GM19351 (cell line): ENCODE data around the gene WDR26.
A peak's percentile ranks its signal among the peaks of the same experiment; 100 is the strongest.
"Not testable (repeated sequence)": the region's sequence is repeated elsewhere in the genome, so short reads cannot be mapped to it uniquely, and the experiment has no call there.

Experiments
- ATAC-seq: cut with Tn5 transposase; IDR thresholded peaks from one replicate; pipeline ENCODE4 v1.9.1; 2021; ENCODE audit warnings: mild to moderate bottlenecking, moderate library complexity; ENCODE audit not compliant: unreplicated experiment

WDR26 gene

DNA sequence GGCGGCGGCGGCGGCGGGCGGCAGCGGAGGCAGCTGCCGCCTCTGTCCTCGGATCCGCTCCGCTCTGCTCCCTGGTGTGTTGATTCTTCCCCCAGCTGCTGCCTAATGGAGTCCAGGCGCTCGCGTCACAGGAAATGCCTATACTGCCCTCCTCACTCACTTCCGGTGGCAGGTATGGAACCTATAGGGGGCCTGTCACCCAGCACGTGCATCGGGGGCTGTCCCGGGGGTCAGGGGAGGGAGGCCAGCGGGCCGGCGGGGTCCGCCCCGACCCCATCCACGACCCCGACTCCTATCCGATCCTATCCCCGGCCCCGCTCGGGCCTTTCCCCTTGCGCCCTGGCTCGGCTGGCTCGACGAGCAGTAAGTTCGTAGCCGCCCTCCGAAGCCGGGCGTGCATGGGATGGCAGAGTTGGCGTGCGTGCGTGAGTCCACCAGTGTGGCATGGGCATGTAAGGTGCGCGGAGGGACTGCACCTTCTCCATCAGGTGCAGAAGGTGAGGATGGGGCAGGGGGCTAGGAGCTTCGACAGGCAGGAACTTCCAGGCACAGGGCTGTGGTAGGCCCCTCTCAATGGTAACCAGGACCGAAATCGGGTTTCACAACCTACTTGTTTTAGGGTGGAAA lies at the start of gene WDR26:
Gene WDR26 (minus strand): TSS at position 107 of the 627 bp plus-strand sequence.
- ATAC-seq: peak; percentile 87

DNA sequence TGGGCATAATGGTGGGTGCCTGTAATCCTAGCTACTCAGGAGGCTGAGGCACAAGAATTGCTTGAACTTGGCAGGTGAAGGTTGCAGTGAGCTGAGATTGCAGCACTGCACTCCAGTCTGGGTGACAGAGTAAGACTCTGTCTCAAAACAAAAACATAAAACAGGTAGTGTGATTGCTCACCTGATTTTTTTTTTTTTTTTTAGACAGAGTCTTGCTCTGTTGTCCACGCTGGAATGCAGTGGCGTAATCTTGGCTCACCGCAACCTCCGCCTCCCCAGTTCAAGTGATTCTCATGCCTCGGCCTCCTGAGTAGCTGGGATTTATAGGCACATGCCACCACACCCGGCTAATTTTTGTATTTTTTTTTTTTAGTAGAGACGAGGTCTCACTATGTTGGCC lies 48.6 kb upstream of the WDR26 start:
- not testable (repeated sequence) for ATAC-seq

DNA sequence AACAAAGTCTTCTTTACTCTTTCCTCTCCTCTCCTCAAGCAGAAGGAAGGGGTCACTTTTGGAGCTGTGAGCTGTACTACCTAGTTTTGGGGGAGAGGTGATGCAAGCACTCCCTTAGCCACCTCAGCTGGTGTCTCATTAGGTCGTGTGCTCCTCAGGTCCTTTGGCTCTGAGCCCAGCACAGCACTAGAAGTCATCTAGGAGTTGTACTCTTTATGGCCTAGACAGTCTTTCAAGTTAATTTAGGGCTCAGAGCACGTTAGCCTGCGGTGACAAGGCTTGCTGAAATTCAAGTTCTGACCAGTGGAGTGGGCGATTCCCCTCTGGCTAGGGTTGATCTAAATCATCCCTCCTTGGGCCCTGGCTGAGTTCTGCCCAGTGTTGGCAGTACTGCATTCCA lies 48.0 kb upstream of the WDR26 start:
- no peak for ATAC-seq

DNA sequence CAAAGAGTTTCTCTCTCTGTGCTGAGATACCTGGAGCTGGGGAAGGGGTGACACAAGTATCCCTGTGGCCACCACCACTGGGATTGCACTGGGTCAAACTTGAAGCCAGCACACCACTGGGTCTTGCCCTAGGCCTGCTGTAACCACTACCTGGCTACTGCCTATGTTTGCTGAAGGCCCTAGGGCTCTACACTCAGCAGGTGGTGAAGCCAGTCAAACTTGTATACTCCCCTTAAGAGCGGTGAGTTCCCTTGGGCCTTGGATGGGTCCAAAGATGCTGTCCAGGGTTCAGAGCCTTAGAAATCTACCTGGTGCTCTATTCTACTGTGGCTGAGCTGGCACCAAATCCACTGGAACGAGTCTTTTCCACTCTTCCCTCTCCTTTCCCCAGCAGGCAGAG lies 47.0 kb upstream of the WDR26 start:
- ATAC-seq: no peak

GRCh38 chr1:224480888-224481459 lies 46.4 kb upstream of the WDR26 start:
- ATAC-seq: not testable (repeated sequence)

DNA sequence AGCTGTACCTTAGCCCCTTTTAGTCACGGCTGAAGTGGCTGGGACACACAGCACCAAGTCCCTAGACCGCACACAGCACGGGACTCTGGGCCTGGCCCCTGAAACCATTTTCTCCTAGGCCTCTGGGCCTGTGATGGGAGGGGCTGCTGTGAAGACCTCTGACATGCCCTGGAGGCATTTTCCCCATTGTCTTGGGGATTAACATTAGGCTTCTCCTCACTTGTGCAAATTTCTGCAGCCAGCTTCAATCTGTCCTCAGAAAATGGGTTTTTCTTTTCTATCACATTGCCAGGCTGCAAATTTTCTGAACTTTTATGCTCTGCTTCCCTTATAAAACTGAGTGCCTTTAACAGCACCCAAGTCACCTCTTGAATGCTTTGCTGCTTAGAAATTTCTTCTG lies 45.6 kb upstream of the WDR26 start:
- not testable (repeated sequence) for ATAC-seq

GRCh38 chr1:224472806-224473205 lies 38.2 kb upstream of the WDR26 start:
- ATAC-seq: no peak

DNA sequence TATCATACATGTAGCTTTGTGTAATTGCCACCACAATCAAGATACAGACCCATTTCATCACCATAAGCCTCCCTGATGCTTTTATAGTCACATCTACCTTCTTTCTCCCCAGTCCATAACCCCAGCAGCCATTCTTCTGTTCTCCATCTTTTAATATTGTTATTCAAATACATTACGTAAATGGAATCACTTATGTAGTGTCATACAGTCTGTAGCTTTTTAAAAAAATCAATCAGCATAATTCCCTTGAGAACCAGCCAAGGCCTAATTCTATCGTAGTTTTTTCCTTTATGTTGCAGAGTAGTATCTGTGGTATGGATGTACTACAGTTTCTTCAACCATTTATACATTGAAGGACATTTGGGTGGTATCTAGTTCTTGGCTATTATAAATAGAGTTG lies 31.6 kb upstream of the WDR26 start:
- ATAC-seq: no peak

DNA sequence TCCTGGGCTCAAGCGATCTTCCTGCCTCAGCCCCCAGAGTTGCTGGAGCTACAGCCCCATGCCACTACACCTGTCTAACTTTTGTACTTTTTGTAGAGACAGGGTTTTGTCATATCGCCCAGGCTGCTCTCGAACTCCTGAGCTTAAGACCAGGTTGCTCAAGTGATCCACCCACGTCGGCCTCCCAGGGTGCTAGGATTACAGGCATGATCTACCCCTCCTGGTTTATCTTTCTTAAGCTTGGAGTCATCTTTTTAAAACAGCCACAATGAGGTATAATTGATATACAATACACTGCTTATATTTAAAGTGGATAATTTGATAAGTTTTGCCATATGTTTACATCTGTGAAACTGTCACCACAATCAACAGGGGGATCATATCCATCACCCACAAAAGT lies 25.4 kb upstream of the WDR26 start:
- ATAC-seq: no peak

GRCh38 chr1:224458996-224459395 lies 24.4 kb upstream of the WDR26 start:
- ATAC-seq: no peak

DNA sequence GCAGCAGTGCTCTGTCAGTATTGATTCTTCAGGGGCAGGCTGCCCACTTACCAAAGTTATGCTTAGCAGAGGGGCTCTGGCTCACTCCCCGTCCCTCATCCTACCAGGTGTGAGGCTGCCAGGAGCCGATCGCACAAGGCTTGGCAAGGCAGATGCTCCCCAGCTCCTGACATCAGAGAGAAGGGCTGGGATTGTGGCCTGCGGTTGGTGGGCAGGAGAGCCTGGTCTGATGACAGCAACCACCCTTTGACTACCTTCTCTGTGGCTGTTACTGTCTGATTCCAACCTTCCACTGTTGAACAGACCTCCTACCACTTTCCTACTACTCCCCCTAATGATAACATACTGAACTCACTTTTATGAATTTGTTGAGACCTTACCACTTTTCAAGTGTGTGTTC lies 23.7 kb upstream of the WDR26 start:
- no peak for ATAC-seq

DNA sequence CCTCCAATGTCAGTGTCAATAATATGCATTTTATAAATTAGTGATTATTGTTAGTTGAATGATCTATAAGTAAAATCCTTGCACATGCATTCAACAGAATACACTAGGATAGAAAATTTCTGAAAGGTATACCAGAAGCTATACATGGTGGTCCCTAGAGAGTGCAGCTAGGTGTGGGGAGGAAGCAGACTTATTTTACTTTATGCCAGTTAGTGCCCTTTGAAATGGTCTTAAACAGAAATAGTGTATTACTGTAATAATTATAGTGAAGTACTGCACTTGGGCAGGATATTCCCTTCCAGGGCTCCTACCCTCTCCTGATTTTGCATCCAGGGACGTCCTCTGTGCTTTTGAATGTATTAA lies 23.2 kb upstream of the WDR26 start:
- ATAC-seq: no peak

GRCh38 chr1:224456637-224456953 lies 22.0 kb upstream of the WDR26 start:
- ATAC-seq: no peak

- ATAC-seq: no peak
Observed at GRCh38 chr1:224454402-224455055, 19.9 kb upstream of the WDR26 start.

GRCh38 chr1:224450561-224451350 lies 16.2 kb upstream of the WDR26 start:
- no peak for ATAC-seq

- no peak for ATAC-seq
Observed at GRCh38 chr1:224450159-224450558, 15.6 kb upstream of the WDR26 start.

DNA sequence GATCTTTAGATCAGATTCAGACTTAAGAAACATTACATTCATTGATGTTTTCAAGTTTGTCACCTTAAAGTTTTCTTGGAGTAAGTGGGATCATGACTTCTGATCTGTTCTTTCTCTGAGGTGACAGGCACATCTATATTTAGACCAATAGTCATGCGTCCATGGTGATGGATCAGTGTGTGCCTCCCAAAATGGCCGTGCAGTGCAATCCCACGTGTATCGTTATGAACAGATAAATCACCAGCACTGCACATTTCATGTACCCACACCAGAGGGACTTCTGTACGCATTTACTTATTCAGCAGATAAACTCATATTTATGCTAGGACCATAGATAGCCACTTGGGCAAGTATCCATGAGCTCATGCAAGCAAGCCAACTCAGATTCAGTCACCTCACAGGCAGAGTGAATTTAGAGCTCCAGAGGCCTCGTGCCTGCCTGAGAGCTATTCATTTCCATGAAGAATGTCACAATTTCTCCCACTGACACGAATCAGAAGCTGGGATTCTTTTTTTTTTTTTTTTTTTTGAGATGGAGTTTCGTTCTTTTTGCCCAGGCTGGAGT lies 13.9 kb upstream of the WDR26 start:
- no peak for ATAC-seq

- ATAC-seq: no peak
Observed at GRCh38 chr1:224447971-224448370, 13.4 kb upstream of the WDR26 start.

GRCh38 chr1:224447251-224447650 lies 12.7 kb upstream of the WDR26 start:
- no peak for ATAC-seq

GRCh38 chr1:224438989-224439388 lies 4.4 kb upstream of the WDR26 start:
- no peak for ATAC-seq

DNA sequence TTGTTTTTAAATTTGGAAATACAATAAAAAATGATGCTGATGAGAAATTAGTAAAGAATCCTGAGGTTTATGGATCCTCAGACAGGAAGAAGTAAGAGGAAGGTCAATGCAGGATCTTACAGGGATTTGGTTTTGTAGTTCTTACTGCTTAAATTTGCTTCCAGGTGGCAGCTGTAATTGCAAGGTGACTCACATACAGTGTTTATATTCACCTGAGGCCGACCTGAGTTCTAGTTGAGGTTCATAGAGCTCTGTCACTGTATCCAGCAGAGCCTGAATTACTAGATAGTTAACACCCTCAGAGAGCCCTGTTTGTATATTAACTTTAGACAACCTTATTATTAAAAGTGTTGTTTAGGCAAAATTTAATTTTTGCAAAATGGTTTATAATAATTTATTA lies 1.4 kb upstream of the WDR26 start:
- no peak for ATAC-seq

DNA sequence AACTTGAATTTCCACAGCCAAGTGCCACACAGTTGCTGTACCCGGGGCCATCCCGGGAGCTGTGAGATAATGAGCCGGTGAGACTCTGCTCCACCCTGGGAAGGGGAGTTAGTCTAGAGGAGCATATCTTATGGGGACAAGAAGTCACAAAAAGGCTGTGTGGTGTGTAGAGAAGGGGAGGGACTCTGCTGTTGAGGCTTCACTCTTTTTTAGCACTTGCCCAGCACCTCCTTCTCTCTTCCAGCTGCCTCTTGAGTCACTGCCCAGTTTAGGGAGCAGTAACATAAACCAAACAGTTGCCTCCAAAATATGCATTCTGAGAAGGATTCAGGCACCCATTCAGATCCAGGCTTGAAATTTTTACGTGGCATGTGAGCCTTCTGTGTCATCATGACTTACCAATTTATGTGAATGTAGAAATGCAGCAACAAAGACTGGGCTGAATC lies 744 bp upstream of the WDR26 start:
- peak; percentile 28 for ATAC-seq
